GM18861 (cell line): Measurements from ENCODE around the gene ABCG2.
"Not testable (repeated sequence)": the region's sequence is repeated elsewhere in the genome, so short reads cannot be mapped to it uniquely, and the experiment has no call there.

ENCODE experiments used
- ATAC-seq: cut with Tn5 transposase; IDR thresholded peaks from one replicate; pipeline ENCODE4 v1.9.1; 2021; ENCODE audit not compliant: unreplicated experiment

ABCG2 gene

DNA sequence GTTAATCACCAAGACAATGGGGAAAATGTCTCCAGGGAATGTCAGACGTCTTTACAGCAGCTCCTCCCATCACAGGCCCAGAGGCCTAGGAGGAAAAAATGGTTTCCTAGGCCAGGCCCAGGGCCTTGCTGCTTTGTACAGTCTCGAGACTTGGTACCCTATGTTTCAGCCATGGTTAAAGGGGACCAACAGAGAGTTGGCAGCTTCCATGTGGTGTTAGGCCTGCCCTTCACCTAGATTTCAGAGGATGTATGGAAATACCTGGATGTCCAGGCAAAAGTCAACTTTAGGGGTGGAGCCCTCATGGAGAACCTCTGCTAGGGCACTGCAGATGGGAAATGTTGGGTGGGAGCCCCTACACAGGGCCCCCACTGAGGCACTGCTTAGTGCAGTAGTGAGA, 38.5 kb downstream of the ABCG2 start:
- ATAC-seq: no peak

DNA sequence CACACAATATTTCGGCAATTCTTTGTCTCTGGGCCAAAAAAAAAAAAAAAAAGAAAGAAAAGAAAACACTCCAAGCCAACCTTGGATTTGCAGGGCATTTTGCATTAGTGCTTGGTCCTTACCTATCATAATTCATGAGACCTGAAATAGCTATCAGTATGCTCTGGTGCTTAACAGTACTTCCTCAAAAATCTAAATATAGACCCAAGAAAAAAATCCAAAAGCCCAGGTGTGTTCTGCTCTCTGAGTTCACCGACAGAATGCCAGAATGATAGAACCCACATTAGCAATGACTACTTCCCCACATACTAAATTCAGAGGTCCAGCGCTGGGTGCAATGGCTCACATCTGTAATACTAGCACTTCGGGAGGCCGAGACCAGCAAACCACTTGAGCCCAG, 42.9 kb downstream of the ABCG2 start:
- ATAC-seq: no peak

DNA sequence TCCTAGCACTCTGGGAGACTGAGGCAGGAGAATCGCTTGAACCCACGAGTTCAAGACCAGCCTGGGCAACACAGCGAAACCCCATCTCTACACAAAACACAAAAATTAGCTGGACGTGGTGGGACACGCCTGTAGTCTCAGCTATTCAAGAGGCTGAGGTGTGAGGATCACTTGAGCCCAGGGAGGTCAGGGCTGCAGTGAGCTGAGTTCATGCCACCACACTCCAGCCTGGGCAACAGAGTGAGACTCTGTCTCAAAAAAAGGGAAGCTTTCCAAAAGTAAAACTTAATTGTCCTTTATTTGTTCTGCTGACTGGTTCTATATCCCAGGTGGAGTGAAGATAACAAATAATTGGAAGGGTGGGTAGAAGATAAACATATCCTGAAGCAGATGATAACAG, 45.6 kb downstream of the ABCG2 start:
- no peak for ATAC-seq

DNA sequence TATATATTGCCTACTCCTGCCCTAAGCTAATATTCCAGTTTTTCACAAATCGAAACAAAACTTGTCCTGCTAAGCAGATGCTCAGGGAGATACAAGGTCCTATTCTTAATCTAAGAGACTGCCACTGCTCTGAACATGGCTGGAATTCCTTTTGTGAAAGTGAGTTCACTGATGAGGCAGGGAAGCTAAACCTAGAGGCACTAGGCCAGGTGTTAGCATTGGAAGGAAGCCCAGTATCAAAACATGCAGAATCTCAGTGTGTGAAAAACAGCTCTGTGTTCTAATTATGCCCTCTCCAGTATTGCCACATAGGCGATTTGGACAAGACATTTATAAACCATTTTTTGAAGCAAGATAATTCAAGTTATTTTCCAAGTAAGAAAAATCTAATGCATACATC, 47.6 kb downstream of the ABCG2 start:
- no peak for ATAC-seq

DNA sequence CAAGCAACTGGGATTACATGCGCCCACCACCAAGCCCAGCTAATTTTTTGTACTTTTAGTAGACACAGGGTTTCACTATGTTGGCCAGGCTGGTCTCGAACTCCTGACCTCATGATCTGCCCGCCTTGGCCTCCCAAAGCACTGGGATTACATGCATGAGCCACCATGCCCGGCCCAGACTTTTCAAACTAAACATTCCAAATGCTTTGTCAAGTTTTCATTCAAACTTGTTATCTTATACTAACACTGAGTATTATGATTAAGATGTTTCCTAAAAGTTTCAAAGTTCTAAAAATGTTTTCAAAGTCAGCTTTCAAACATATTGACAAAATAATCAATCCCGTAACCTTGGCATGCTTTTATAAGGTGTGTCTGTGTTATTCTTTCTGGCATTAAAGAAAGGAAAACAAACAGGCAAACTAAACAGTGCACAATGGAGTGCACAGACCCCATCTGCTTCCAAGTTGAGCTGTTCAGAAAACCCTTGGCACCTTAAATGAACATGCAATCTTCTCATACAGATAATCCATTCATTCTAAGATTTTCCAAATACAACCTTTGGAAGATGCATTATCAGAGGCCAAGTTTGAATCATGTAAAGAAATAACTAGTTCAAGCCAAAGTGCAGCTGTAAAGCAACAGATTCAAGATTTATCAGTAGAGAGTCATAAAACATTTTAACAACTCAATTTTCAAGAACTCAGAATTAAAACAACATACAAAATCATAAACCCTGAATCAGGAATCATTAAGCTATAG, 49.1 kb downstream of the ABCG2 start:
- ATAC-seq: no peak

DNA sequence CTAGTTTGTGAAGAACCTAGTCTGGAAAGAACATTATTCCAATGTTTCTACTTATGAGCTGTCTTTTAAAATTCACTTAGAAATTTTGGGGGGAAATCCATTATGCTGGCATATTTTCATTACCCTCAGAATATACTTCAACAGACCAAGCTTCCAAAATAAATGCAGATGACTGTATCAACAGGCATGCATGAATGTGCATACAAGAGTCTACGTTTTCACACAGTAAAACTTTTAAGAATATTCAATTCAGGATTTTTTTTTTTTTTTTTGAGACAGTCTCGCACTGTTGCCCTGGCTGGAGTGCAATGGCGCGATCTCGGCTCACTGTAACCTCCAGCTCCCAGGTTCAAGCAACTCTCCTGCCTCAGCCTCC, 49.7 kb downstream of the ABCG2 start:
- ATAC-seq: no peak

DNA sequence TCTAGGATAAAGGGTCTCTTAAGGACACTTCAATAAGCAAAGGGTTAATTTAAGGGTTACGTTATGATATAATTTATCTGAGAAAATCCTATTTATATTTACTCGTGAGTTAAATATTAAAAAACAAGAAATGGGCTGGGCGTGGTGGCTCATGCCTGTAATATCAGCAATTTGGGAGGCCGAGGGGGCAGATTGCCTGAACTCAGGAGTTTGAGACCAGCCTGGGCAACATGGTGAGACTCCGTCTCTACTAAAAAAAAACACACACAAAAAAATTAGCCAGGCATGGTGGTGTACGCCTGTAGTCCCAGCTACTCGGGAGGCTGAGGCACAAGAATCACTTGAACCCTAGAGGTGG, 50.4 kb downstream of the ABCG2 start:
- ATAC-seq: not testable (repeated sequence)

DNA sequence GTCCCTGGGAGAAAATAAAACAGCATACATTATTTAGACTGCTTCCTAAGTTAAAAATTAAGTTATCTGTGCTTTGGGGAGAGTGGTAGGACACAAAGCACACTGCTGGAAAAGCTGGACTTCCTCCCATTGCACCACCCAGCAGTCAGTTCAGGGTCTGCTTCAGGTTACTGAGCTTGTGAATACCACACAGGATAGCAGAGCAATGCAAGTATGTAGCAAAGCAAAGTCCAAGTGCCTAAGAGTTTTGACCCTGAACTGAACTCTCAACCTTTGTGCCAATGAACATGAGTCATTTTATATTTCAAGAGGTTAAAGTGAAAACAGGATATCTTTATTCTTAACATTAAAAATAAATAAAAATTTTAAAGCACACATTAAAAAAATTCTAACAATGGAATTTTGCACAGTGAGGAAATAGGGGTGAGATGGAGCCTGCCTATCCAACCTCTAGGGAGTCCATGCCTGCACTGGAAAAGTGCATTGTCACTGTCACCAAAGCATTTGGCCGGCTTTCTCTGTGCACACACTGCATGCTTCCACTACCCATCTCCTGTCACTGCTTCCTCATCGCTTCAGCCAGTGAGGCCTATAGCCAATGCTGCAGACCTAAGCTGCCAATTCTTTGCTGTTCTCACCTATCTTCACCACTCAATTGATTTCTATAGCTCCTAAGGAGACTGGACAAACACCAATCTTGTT, 50.9 kb downstream of the ABCG2 start:
- no peak for ATAC-seq

DNA sequence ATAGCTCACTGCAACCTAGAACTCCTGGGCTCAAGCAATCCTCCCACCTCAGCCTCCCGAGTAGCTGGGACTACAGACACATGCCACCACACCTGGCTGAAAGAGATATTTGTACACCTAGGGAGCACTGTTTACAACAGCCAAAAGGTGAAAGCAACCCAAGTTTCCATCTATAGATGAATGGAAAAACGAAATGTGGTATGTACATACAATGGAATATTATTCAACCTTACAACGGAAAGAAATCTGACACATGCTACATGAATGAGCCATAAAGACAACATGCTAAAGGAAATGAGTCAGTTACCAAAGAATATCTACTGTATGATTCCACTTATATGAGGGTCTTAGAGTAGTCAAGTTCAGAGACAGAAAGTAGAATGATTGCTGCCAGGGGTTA, 52.2 kb downstream of the ABCG2 start:
- no peak for ATAC-seq

DNA sequence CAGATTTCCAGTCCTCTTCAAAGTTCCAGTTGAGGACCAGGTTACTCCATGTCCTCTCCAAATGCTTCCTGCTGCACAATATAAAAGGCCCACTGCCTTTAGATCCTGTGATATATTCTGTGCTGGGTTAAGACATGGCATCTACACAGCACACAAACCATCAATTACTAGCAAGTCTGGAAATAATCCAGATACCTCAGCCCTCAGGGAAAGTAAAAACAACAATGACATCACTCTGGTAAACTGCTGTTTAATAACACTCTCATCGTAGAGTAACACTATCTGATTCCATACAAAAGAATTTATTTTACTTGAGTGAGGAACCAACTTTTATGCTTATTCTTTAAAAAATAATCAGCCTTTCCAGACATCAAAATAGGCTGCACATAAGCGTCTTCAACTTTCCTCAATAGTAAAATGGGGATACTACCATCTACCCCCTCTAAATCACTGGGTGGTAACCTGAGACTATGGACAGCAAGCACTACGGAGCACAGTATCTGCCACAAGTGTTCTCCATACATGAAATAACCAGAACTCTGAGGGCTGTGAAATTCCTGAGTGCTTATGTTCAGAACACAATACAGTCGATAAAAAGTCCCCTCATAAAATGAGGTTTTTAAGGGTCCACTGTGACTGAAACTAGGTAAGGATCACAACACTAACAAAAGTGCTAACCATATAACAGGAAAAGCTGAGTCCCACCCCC, 53.4 kb downstream of the ABCG2 start:
- ATAC-seq: no peak

DNA sequence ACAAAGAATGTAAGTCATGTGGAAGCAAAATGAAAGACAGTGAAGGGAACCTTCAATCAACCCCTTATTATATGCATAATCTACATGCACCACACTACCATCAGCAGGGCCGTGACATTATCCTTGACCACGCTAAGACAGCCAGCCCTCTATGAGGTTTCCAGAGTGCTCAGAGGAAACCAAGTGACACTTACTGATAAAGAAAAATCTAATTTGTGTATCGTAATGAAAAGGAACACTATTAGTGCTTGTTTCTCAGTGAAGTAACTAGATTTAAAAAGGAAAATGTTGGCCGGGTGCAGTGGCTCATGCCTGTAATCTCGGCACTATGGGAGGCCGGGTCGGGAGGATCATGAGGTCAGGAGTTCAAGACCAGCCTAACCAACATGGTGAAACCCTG, 56.4 kb downstream of the ABCG2 start:
- no peak for ATAC-seq

DNA sequence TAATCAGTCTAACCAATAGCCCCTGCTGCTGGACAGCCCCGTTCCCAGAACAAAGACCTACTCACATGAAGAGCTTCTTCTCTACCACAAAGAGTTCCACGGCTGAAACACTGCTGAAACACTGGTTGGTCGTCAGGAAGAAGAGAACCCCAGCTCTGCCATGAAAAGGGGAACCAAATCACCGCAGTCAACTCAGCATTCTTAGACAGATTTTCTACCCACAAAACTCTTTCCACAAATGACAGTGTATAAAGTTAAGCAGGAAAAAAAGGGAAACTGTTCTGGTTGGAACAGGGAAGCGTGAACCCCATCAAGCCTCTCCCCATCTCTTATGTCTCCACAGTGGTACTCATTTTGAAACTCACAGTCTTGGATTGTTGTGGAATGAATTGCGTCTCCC, 57.3 kb downstream of the ABCG2 start:
- ATAC-seq: no peak

DNA sequence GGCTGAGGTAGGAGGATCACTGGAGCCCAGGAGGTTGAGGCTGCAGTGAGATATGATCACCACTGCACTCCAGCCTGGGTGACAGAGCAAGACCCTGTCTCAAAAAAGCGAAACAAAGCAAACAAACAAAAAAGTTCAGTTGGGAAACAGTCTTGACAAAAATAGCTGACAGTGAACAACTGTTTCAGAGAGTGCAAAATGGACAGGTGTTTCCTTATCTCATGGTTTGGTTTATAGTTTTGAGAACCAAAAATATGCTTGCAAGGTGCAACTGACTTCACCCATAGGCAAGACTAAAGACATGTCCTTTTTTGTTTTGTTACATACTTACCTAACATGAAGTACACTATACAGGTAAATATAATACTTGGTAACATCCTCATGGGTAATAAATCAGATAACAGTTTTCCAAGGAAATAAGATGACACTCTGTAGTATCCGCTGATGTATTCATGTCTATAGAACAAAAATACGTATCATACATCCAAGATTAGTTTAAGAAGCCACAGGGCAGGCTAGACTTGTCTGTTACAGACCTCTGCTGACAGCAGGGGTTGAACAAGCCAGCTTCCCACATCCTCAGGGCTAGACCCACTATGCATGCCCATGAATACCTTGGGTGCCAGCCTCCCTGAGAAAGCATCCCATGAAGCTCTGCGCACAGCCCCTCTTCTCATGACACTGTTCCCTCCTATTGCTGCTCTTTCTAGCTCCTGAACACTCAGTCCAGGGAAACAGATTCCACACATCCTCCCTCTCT, 59.3 kb downstream of the ABCG2 start:
- ATAC-seq: no peak

DNA sequence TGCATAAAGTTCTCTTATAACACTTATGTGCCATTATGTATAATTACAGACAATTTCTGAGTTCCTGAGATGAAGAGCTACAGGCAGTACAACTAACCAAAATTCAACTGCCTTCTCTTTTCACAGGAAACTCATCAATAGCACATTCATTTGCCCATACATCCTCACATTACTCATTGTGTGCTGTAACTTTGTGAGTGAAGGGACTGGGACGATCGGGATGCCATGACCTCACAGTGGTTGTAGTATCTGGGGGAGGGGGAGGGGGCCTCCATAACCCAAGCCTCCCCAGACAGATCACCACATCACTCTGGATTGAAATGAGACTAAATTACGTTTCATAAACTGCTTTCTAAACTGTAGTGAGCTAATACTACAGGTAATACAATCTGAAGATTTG, 60.7 kb downstream of the ABCG2 start:
- no peak for ATAC-seq

DNA sequence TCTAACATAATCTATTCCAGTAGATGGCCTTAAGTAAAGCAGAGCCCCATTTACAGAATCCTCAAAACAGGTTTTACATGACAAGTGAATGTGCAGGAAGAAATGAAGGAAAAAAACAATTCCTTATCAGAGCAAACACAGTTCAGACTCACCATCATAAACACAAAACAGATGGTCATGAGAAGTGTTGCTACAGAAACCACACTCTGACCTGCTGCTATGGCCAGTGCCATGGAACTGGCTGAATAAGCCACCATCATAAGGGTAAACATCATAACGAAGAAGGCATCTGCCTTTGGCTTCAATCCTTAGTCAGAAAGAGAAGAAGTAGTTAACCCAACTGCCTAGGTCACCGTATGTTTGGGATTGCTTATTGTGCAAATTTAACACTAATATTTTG, 61.1 kb downstream of the ABCG2 start:
- ATAC-seq: no peak

DNA sequence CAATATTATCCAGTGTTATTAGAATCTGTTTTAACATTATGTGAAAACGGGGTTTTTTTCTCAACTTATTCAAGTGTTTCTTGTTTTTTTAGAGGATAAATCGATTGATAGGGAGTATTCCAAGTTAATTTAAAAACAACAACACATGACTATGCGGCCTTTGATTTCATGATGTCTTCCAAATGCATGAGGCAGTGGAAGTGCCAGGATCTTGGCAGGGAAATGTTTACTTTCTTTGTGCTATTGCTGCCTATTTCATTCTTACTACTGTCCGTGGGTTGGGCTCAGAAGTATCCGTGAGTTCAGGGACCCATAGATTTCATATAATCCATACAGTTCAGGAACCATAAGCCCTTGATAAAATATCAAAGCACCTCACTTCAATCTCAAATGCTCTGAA, 64.6 kb downstream of the ABCG2 start:
- no peak for ATAC-seq

DNA sequence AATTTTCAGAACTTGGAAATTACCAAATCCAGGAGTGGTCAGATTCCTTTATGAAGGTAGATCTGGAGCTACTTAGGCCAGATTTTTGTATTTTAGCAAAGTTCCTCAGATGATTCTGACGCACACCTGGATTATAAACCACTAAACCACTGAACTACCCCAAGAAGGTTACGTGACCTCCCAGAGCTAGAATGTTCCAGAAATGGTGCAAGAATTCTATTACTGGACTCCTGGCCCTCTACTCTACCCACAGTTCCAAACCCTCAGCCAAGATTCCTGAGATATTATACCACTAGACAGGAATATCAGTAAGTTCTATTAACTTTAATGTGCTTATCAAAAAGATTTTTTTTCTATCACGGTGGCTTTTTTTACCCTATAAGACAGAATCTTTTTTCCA, 67.1 kb downstream of the ABCG2 start:
- no peak for ATAC-seq

DNA sequence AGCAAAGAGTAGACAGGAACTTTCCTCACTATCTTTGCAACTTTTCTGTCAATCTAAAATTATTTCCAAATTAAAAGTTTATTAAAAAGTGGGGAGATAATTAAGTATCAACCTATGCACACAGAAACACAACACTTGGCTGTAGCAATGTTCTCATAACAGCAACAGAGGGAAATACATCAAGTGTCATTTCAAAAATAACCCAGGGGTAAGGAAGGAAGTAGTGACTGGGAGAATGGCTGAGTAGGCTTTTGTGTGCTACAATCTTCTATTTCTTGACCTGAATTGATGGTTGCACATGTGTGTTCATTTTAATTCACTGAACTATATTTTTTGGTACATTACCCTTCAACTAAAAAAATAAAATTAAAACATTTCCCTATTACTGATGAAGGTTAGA, 67.5 kb downstream of the ABCG2 start:
- ATAC-seq: no peak

DNA sequence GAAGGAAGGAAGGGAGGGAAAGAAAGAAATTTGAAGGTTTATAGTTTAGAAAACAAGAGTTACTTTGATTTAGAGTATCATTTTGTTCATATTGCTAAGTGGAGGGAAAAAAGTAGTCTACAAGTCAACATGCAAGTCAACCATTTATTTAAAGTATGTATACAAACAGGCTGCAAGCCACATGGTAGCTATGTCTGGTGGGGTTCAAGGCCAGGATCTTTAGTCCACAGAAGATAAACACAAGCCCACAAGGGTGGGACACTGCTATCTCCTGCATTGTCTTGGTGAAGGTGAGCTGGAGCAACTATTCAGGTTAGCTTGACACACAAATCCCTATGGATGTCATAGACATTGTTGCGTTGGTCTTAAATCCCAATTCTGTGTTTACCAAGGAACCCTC, 71.4 kb downstream of the ABCG2 start:
- no peak for ATAC-seq

DNA sequence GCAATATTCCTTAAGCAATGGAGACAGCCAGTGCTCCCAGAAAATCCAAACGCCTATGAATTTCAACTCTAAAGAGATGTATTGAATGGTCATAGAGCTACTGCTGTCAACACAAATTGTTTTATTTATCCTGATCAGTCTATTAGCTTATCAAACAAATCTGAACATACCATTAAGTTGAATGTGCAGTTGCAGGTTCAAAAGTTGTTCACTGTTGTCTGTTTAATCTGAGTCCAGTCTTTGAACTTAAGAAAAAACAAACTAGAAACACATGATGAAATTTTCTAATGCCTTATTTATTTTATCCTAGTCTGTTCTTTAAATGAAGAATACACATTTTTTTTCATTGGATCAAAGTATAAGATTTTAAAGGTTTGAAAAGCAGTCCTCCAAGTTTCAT, 77.8 kb downstream of the ABCG2 start:
- no peak for ATAC-seq

DNA sequence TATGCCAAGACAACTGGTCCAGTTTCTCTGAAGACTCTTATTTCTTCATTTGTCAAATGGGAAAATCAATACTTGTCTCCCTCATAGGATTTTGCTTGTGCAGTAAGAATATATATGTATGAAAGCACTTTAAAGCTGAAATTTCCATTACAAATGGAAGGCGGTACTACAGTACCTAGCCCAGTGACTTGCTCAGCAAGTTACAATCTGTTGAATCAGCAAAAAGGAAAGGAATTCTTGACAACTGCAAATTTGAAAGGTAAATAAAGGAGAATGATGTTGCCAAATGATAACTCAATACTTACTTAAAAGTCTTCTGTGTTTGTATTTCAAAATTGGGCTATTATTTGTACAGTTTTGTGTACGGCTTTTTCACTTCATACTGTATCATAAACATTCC, 79.9 kb downstream of the ABCG2 start:
- no peak for ATAC-seq
